Kidney (tissue), 14 donors: ENCODE results near the gene KANSL3. TPM values are rescaled to one million over a fixed set of nuclear protein-coding genes. Genes with fewer than 3 reads are reported as not detected.

Experiments used
- DNase-seq, 5 donors: peaks; one replicate each; pipeline ENCODE4 v3.0.0-alpha.2; 2013 to 2020
- FAIRE-seq: peaks from 2 replicates; lab custom pipeline; 2012; peaks lifted over from hg19 to GRCh38; lab: Jason Lieb, UNC
- H3K27ac ChIP-seq, 2 donors: one replicate each; pipeline ENCODE4 v1.7.0; 2013; ENCODE audit warnings: low read depth in 2 of 2, low read length in 2 of 2, inconsistent platforms in 1 of 2
- H3K27me3 ChIP-seq: one replicate; pipeline ENCODE4 v1.7.1; 2013; ENCODE audit warnings: low read length, inconsistent platforms; ENCODE audit not compliant: control insufficient read depth, insufficient read depth
- H3K36me3 ChIP-seq, 3 donors: one replicate each; pipeline versions ENCODE4 v1.7.0 to v1.7.1; 2013; ENCODE audit warnings: low read length in 3 of 3, control low read depth in 1 of 3, inconsistent platforms in 1 of 3; ENCODE audit not compliant: insufficient read depth in 3 of 3, control insufficient read depth in 2 of 3
- H3K4me1 ChIP-seq, 3 donors: one replicate each; pipeline versions ENCODE4 v1.7.0 to v1.7.1; 2013; ENCODE audit warnings: low read length in 3 of 3, inconsistent platforms in 1 of 3, low read depth in 1 of 3; ENCODE audit not compliant: control insufficient read depth in 2 of 3, insufficient read depth in 2 of 3
- H3K4me3 ChIP-seq, 3 donors: one replicate each; pipeline versions ENCODE4 v1.7.0 to v1.8.1; 2013; ENCODE audit warnings: low read length in 3 of 3, control low read depth in 1 of 3, inconsistent platforms in 1 of 3
- H3K9ac ChIP-seq, 3 donors: one replicate each; pipeline versions ENCODE4 v1.7.0 to v1.7.1; 2013; ENCODE audit warnings: low read length in 3 of 3, control low read depth in 1 of 3, inconsistent platforms in 1 of 3
- H3K9me3 ChIP-seq, 3 donors: one replicate each; pipeline versions ENCODE4 v1.7.0 to v1.7.1; 2013; ENCODE audit warnings: low read length in 3 of 3, control low read depth in 1 of 3, inconsistent platforms in 1 of 3; ENCODE audit not compliant: control insufficient read depth in 2 of 3, insufficient read depth in 1 of 3
- CTCF ChIP-seq: IDR thresholded peaks from 3 replicates; pipeline ENCODE4 v1.5.1; 2012; ENCODE audit warnings: mild to moderate bottlenecking, moderate library complexity, borderline replicate concordance; ENCODE audit not compliant: insufficient read depth; ENCODE audit errors: extremely low read depth
- intact Hi-C: fragments of 100-400 bp; cut with DNase I; formaldehyde crosslinking; loops from one replicate; pipeline ENCODE4 v1.11.1; 2022
- polyA plus RNA-seq: library from polyadenylated mRNA; stranded (reverse); fragments of 350-450 nt; fragmentation: Illumina TruSeq; extraction: RNeasy Lipid Tissue Mini Kit (QIAGEN cat#74804); gene quantifications from one replicate; pipeline ENCODE4 v1.2.3, GENCODE V29; 2014; ENCODE audit warnings: low read depth, low replicate concordance; ENCODE audit not compliant: insufficient read depth
- total RNA-seq: library from RNA; stranded (reverse); fragmentation: NEBNext Ultra II Directional; extraction: Animal tissue kit (Norgen Biotek cat#: 25700); gene quantifications from one replicate; pipeline ENCODE4 v1.2.1, GENCODE V29; 2021
- donor health status: control.
- donor health status: control.
- donor health status: control.
- donor health status: control.
- donor health status: control.
- donor health status: DM: yes; HTN: yes; CAD: no.
- donor health status: Normal renal cell carcinoma (clear cell type).

Gene KANSL3
- total and polyA plus RNA-seq, 2 donors from 2014 or later = 17.5 to 48.8 TPM

GRCh38 chr2:96568094-96568493, 70.0 kb downstream of the KANSL3 start:
- FAIRE-seq (no peak), DNase-seq (no peak)
- intact Hi-C loops = no loop called here
- Histone ChIP-seq H3K4me3 (no peak overlapping the region), H3K27ac (no peak overlapping the region), H3K4me1 (no peaks in the 10 kb centered on the region), H3K9me3 (no peaks in the 10 kb centered on the region), H3K9ac (no peak overlapping the region), H3K27me3 (no peaks in the 10 kb centered on the region), H3K36me3 (no peaks in the 10 kb centered on the region)
- no peak for TF ChIP-seq CTCF

GRCh38 chr2:96565111-96565510, 73.0 kb downstream of the KANSL3 start:
- Histone ChIP-seq H3K4me1 (no peaks in the 10 kb centered on the region), H3K9me3 (no peaks in the 10 kb centered on the region), H3K36me3 (no peaks in the 10 kb centered on the region), H3K27me3 (no peaks in the 10 kb centered on the region), H3K27ac (no peak overlapping the region), H3K9ac (no peak overlapping the region), H3K4me3 (no peak overlapping the region)
- no peak for FAIRE-seq
- intact Hi-C loops = no loop called here
- DNase-seq = no peak
- no peak for TF ChIP-seq CTCF

- no peaks in the 10 kb centered on the region for H3K9me3 ChIP-seq
- no peak overlapping the region for H3K4me3 ChIP-seq
- H3K4me1 ChIP-seq = no peaks in the 10 kb centered on the region
- H3K27me3 ChIP-seq = no peaks in the 10 kb centered on the region
- intact Hi-C loops = no loop called here
- H3K27ac ChIP-seq = no peak overlapping the region
- DNase-seq (no peak), FAIRE-seq (no peak)
- no peaks in the 10 kb centered on the region for H3K36me3 ChIP-seq
- no peak overlapping the region for H3K9ac ChIP-seq
- no peak for TF ChIP-seq CTCF
Observed at GRCh38 chr2:96564563-96564962, 73.5 kb downstream of the KANSL3 start.

GRCh38 chr2:96564026-96564425, 74.1 kb downstream of the KANSL3 start:
- no peak overlapping the region for H3K9ac ChIP-seq
- H3K4me3 ChIP-seq = no peak overlapping the region
- no peak for TF ChIP-seq CTCF
- H3K4me1 ChIP-seq = no peaks in the 10 kb centered on the region
- no peak for DNase-seq
- FAIRE-seq = no peak
- H3K27me3 ChIP-seq = no peaks in the 10 kb centered on the region
- H3K27ac ChIP-seq = no peak overlapping the region
- H3K36me3 ChIP-seq = no peaks in the 10 kb centered on the region
- intact Hi-C loops = no loop called here
- no peaks in the 10 kb centered on the region for H3K9me3 ChIP-seq
